HL-60 (cell line): Measurements from ENCODE around the gene WNT4.

ENCODE experiments used
- DNase-seq, 2 experiments: peaks; one replicate each; pipeline ENCODE4 v3.0.0-alpha.2; 2010 to 2020; ENCODE audit warnings: low read depth in 1 of 2, low spot score in 1 of 2
- H3K27ac ChIP-seq: fragments of 250-450 bp; sonication (Bioruptor Pico); replicated peaks from 2 replicates; pipeline ENCODE4 v1.5.1; 2020; ENCODE audit warnings: mild to moderate bottlenecking, moderate library complexity
- H3K27me3 ChIP-seq: fragments of 250-450 bp; sonication (Bioruptor Pico); 2 replicates; pipeline ENCODE4 v1.5.1; 2021; ENCODE audit warnings: mild to moderate bottlenecking, moderate library complexity; ENCODE audit not compliant: insufficient read depth, poor library complexity, severe bottlenecking
- H3K4me3 ChIP-seq: replicated peaks from 2 replicates; pipeline ENCODE4 v1.5.1; 2011; ENCODE audit warnings: mild to moderate bottlenecking, control low read depth, low read length; ENCODE audit not compliant: insufficient read depth
- GABPA ChIP-seq: IDR thresholded peaks from 2 replicates; pipeline ENCODE4 v1.6.1; 2012; ENCODE audit warnings: low read depth
- POLR2AphosphoS5 ChIP-seq: IDR thresholded peaks from 2 replicates; pipeline ENCODE4 v1.6.1; 2012; ENCODE audit warnings: low read depth
- SPI1 ChIP-seq: IDR thresholded peaks from 2 replicates; pipeline ENCODE4 v1.6.1; 2012; ENCODE audit warnings: low read depth, mild to moderate bottlenecking, borderline replicate concordance
- TF ChIP-seq, protein P1 (sequence below): IDR thresholded peaks from 2 replicates; pipeline ENCODE4 v1.6.1; 2012; ENCODE audit warnings: low read depth; ENCODE audit not compliant: insufficient replicate concordance
- TF ChIP-seq, protein P2 (sequence below): IDR thresholded peaks from one replicate; pipeline ENCODE4 v1.5.1; 2011; ENCODE audit warnings: low read length, control low read depth, inconsistent platforms; ENCODE audit not compliant: insufficient read depth

The WNT4 gene

DNA sequence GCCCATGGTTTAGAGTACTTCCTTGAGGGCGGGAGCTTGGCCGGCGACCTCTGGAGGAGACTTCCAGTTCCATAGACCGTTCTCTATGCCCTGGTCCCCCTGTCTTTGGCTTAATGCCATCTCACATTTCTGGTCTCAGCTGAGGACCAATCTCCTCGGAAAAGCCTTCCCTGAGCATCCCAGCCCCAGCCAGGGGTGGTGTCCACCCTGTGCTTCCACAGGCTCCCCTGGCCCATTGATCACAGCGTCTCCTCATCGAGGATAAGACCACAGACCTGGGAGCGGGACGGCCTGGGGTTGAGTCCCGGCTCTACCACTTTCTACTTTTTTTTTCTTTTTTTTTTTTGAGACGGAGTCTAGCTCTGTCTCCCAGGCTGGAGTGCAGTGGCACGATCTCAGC lies 14.5 kb downstream of the WNT4 start:
- no peak for DNase-seq

GRCh38 chr1:22127731-22128130 lies 15.2 kb downstream of the WNT4 start:
- no peak for DNase-seq
- no peaks in the 10 kb centered on the region for H3K27me3 ChIP-seq
- H3K27ac ChIP-seq, result no peak overlapping the region
- H3K4me3 ChIP-seq, result no peak overlapping the region
- TF ChIP-seq, protein P1, sequence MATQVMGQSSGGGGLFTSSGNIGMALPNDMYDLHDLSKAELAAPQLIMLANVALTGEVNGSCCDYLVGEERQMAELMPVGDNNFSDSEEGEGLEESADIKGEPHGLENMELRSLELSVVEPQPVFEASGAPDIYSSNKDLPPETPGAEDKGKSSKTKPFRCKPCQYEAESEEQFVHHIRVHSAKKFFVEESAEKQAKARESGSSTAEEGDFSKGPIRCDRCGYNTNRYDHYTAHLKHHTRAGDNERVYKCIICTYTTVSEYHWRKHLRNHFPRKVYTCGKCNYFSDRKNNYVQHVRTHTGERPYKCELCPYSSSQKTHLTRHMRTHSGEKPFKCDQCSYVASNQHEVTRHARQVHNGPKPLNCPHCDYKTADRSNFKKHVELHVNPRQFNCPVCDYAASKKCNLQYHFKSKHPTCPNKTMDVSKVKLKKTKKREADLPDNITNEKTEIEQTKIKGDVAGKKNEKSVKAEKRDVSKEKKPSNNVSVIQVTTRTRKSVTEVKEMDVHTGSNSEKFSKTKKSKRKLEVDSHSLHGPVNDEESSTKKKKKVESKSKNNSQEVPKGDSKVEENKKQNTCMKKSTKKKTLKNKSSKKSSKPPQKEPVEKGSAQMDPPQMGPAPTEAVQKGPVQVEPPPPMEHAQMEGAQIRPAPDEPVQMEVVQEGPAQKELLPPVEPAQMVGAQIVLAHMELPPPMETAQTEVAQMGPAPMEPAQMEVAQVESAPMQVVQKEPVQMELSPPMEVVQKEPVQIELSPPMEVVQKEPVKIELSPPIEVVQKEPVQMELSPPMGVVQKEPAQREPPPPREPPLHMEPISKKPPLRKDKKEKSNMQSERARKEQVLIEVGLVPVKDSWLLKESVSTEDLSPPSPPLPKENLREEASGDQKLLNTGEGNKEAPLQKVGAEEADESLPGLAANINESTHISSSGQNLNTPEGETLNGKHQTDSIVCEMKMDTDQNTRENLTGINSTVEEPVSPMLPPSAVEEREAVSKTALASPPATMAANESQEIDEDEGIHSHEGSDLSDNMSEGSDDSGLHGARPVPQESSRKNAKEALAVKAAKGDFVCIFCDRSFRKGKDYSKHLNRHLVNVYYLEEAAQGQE, result no peak
- TF ChIP-seq, protein P2, sequence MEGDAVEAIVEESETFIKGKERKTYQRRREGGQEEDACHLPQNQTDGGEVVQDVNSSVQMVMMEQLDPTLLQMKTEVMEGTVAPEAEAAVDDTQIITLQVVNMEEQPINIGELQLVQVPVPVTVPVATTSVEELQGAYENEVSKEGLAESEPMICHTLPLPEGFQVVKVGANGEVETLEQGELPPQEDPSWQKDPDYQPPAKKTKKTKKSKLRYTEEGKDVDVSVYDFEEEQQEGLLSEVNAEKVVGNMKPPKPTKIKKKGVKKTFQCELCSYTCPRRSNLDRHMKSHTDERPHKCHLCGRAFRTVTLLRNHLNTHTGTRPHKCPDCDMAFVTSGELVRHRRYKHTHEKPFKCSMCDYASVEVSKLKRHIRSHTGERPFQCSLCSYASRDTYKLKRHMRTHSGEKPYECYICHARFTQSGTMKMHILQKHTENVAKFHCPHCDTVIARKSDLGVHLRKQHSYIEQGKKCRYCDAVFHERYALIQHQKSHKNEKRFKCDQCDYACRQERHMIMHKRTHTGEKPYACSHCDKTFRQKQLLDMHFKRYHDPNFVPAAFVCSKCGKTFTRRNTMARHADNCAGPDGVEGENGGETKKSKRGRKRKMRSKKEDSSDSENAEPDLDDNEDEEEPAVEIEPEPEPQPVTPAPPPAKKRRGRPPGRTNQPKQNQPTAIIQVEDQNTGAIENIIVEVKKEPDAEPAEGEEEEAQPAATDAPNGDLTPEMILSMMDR, result no peak
- TF ChIP-seq SPI1, result no peak
- TF ChIP-seq POLR2AphosphoS5, result no peak
- no peak for TF ChIP-seq GABPA

More for the DNA sequence above, 14.5 kb downstream of the WNT4 start:
- no peak for TF ChIP-seq SPI1
- no peak for TF ChIP-seq GABPA
- no peak for TF ChIP-seq POLR2AphosphoS5
- TF ChIP-seq, protein P1, result no peak
- TF ChIP-seq, protein P2, result no peak
- Histone ChIP-seq H3K4me3 (no peak overlapping the region), H3K27me3 (no peaks in the 10 kb centered on the region), H3K27ac (no peak overlapping the region)

GRCh38 chr1:22127248-22127647 lies 15.6 kb downstream of the WNT4 start:
- H3K27ac ChIP-seq, result no peak overlapping the region
- H3K27me3 ChIP-seq, result no peaks in the 10 kb centered on the region
- H3K4me3 ChIP-seq, result no peak overlapping the region
- DNase-seq, result no peak
- no peak for TF ChIP-seq GABPA
- TF ChIP-seq POLR2AphosphoS5, result no peak
- TF ChIP-seq SPI1, result no peak

DNA sequence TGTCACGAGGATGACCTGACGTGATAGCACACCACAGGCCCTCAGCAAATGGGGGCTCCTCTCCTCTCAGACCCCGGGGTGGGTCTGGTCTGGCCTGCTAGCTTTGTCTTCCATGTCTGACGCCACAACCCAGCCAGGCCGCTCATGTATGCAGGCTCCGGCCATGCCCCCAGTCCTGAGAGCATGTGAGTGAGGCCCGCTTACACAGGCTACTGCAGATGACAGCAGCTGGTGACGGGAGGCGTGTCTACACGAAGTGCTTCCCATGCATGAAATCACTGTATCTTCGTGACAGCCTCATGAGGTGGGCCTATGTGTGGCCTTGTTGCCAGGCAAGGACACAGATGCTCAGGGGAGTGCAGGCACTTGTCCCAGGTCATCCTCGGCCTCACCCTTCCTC lies 16.4 kb downstream of the WNT4 start:
- H3K27me3 ChIP-seq, result no peaks in the 10 kb centered on the region
- DNase-seq, result no peak
- no peak overlapping the region for H3K27ac ChIP-seq
- TF ChIP-seq, protein P2, result no peak
- TF ChIP-seq SPI1, result no peak
- TF ChIP-seq POLR2AphosphoS5, result no peak
- TF ChIP-seq, protein P1, result no peak
- TF ChIP-seq GABPA, result no peak
- no peak overlapping the region for H3K4me3 ChIP-seq
